ENCODE measurements around the gene DDC. TPM values are rescaled to one million over a fixed set of nuclear protein-coding genes. Genes with fewer than 3 reads are reported as not detected.

DDC gene
- total RNA-seq, 4 donors from 2014 or later: 0.44 to 0.79 (median 0.60) TPM; not detected in 1

DNA sequence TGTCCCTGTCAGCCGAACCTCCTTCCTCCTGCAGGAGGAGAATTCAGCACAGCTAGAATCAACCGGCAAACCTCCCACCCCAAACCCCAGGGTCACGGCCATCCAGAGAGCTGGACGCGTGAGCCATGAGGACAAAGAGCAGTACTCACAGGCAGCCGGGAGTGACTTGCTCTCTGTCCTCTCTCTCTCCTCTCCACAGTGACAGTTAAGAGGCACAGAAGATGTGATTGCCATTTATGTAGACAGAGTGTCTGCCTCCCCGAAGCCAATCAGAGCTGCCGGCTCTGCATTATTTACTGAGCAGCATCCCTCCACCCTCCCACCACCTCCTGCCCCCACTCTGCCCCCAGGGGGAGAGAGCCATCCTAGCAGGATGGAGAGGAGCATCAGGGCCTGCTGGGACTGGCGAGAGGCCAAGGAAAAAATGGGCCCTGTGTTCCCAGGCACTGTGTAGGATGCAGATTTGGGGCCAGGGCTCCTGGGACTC lies 4.3 kb downstream of the DDC start:
- DNase-seq (ENCODE audit: low spot score): no peak
- no peak for ATAC-seq (ENCODE audit: low FRiP score)
- TF ChIP-seq, protein P1, sequence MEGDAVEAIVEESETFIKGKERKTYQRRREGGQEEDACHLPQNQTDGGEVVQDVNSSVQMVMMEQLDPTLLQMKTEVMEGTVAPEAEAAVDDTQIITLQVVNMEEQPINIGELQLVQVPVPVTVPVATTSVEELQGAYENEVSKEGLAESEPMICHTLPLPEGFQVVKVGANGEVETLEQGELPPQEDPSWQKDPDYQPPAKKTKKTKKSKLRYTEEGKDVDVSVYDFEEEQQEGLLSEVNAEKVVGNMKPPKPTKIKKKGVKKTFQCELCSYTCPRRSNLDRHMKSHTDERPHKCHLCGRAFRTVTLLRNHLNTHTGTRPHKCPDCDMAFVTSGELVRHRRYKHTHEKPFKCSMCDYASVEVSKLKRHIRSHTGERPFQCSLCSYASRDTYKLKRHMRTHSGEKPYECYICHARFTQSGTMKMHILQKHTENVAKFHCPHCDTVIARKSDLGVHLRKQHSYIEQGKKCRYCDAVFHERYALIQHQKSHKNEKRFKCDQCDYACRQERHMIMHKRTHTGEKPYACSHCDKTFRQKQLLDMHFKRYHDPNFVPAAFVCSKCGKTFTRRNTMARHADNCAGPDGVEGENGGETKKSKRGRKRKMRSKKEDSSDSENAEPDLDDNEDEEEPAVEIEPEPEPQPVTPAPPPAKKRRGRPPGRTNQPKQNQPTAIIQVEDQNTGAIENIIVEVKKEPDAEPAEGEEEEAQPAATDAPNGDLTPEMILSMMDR (IDR thresholded peaks at IDR 0.05): no peak

DNA sequence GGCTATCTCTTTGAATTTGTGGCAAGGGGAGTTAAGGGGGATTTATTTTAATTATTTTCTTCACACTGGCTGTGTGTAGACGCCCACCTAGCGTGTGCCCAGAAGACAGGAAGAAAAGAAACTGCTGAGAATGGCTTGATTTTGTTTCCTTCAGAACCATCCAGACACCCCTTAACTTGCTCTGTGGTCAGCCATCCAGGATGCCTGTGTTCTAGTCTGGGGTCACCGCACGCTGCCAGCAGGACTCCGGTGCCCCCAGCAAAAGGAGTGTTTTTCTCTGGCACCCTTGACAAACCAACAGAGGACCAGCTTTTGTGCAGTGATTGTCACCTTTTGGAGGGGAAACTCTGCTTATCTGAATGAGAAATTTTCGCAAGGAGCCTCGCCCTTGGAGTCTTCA lies 5.3 kb downstream of the DDC start:
- ATAC-seq (ENCODE audit: low FRiP score) (no peak), DNase-seq (ENCODE audit: low spot score) (no peak)
- TF ChIP-seq, protein P1 (IDR thresholded peaks at IDR 0.05): no peak

DNA sequence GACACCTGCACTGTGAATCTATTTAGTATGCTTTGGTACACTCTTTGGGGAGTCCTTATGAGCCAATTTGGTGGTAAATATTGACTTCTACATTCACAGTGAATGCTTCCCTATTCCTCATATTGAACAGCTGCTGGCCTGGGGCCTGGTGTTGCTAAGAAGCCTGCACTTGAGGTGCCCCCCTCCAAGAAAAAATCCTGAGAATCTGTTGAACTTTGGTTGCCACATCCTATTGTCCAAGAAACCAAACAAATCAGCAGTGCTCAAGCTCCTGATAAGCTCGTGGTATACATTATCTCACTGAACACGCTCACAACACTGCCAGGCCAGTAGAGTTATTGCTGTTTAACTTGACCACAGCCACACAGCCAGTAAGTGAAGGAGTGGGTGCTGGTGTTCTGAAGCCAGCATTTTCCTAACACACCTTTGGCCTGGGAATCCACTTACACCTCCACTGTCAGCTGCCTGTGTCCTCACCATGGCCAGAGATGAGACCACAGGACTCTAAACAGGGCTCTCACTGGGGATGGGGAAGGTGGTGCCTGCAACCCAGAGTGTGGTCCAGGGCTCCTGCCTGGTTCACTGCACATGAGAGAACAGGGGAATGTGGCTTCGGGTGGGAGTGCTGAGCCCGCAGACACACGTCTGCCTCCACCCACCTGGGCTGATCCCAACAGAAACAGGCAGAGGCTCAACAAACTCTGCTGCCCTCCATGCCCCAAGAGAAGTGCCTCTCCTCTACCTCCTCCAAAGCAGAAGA lies 6.7 kb downstream of the DDC start:
- TF ChIP-seq, protein P1 (IDR thresholded peaks at IDR 0.05): no peak
- ATAC-seq (ENCODE audit: low FRiP score) (no peak), DNase-seq (ENCODE audit: low spot score) (no peak)

DNA sequence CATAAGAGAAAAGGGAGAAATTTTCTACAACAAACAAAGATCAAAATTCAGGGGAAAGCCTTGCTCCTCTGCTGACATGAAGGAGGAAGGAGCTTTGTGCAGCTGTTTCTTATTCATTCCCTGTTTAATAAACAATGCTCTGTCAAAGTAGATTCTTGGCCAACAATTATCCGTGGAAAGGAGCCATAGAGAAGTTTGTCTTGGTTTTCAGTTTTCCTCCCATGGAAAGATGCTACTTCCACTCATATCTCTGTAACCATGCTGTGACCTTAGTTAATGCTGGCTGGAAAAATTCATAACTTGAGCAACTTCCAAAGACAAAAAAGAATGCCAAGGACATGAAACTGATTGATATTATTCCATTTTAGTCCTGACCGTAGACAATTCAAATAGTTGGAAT lies 8.1 kb downstream of the DDC start:
- DNase-seq (ENCODE audit: low spot score) (no peak), ATAC-seq (ENCODE audit: low FRiP score) (no peak)
- TF ChIP-seq, protein P1 (IDR thresholded peaks at IDR 0.05): no peak

DNA sequence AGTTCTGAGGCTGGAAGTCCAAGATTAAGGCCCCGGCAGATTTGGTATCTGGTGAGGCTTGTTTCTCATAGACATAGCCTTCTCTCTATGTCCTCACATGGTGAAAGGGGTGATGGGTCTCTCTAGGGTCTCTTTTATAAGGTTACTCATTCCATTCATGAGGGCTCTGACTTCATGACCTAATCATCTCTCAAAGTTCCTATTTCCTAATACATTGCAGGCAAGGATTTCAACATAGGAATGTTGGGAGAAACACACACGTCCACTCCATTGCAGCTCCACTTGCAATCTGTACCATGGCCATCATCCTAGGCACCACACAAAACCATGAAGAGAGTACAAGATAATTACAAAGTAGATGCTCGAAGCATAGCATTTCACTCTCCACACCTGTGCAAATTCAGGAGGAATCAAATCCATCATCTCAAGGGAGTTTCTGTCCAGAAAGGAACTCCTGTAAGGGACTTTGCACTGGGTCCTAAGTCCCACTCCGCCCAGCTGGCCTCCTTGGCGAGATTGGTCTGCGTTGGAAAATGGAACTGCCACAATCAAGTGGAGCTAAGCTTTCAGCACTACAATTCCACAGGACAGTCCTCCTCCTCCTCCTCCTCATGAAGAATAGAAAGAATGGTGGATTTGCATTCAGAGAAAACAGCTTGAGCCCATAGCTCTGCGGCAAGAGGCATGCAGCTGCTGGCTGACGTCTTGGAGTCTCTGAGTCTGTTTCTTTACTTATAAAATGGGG lies 8.8 kb downstream of the DDC start:
- DNase-seq (ENCODE audit: low spot score) (no peak), ATAC-seq (ENCODE audit: low FRiP score) (no peak)
- TF ChIP-seq, protein P1 (IDR thresholded peaks at IDR 0.05): no peak

DNA sequence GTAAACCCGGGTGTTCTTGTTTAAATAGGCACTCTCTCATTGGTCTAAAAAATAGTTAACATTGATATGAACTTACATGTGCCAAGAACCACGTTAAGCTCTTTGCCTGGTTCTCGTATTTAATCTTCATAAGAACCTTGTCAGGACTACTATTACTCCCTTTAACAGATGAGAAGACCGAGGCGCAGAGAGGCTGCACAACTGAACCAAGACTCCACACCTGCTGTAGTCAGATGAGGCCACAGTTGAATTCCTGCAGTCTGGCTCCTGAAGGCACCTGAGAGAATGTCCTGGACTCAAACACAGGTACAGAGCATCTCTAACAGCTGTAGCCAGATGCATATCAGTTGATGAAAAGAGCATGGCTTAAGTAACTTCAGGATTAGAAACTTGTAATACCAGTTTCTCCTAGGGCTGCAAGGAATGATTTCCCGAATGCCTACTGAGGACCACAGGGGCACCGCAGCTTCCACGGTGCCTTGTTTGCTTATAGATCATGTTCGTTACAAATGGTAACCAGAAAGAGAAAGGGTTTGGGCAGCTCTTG lies 9.5 kb downstream of the DDC start:
- TF ChIP-seq, protein P1 (IDR thresholded peaks at IDR 0.05): no peak
- no peak for DNase-seq (ENCODE audit: low spot score)
- no peak for ATAC-seq (ENCODE audit: low FRiP score)

Measured in omental fat pad (tissue), 4 donors.